Esophagus squamous epithelium (tissue), 4 donors: ENCODE data around the gene MRPS23.

Source experiments
- POLR2A ChIP-seq, 4 donors: fragments of 450-650 bp; IDR thresholded peaks; one replicate each; pipeline ENCODE4 v1.6.1; 2017; ENCODE audit warnings: antibody characterized with exemption in 4 of 4, mild to moderate bottlenecking in 4 of 4, moderate library complexity in 3 of 4
- TF ChIP-seq, protein P1 (sequence below), 6 experiments: fragments of 450-650 bp in 4 of 6; fragments of 200-600 bp in 2 of 6; sonication (generic) in 2 of 6; IDR thresholded peaks; one replicate each; pipeline ENCODE4 v1.5.1; 2016 to 2019; ENCODE audit warnings: antibody characterized with exemption in 6 of 6, mild to moderate bottlenecking in 4 of 6, moderate library complexity in 4 of 6

DNA sequence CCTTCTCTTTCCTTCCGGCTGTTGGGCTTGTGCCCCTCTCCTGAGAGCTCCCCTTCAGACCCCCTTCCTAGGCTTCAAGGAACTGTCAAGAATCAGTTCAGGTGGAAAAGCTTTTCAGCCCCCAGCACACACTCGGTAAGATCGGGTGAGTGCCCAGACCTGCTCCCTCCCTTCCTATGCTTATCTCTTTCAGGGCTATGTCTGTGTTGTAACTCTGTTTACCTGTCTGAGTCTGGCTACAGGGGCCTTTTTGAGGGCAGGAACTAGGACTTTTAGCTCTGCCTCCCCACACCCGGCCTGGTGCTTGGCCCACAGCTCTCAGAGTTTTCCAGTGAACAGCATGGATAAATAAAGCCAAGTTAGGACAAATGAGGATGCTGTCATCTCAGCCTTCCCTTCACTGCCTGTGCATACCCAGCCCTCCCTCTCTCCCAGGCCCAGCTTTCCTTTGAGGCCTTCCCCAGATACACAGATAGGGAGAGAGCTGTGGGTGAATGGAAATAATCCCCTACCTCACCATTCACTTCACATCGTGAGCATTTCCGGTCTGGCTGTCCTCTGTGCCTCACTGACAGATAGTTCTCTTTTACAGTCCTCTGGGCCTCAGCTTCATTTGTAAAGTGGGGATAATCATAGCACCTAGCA lies 5.7 kb upstream of the MRPS23 start:
- TF ChIP-seq, protein P1, sequence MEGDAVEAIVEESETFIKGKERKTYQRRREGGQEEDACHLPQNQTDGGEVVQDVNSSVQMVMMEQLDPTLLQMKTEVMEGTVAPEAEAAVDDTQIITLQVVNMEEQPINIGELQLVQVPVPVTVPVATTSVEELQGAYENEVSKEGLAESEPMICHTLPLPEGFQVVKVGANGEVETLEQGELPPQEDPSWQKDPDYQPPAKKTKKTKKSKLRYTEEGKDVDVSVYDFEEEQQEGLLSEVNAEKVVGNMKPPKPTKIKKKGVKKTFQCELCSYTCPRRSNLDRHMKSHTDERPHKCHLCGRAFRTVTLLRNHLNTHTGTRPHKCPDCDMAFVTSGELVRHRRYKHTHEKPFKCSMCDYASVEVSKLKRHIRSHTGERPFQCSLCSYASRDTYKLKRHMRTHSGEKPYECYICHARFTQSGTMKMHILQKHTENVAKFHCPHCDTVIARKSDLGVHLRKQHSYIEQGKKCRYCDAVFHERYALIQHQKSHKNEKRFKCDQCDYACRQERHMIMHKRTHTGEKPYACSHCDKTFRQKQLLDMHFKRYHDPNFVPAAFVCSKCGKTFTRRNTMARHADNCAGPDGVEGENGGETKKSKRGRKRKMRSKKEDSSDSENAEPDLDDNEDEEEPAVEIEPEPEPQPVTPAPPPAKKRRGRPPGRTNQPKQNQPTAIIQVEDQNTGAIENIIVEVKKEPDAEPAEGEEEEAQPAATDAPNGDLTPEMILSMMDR (IDR thresholded peaks at IDR 0.05), result no peak
- TF ChIP-seq POLR2A (IDR thresholded peaks at IDR 0.05), result no peak
